ENCODE data around the gene LCN6.
A peak's percentile ranks its signal among the peaks of the same experiment; 100 is the strongest.

Gene LCN6

DNA sequence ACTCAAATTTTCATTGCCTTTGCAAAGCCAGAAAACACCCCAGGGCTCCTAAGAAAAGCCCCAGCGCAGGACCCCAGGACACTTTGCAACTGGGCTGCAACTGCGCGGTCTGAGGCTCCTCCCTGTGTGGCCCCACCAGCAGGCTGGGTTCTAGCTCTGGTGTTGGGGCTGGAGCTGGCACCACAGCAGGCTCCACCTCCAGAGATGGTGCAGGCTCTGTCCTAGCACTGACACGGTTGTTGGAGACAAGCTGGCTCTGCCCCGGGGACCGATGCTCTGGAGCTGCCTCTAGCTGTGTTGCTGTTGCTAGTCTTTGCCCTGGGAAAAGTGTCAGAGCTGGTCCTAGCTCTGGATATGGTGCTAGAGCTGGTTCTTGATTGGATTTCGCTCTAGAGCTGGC is 19.2 kb downstream of the LCN6 start:
- TF ChIP-seq, protein P1, sequence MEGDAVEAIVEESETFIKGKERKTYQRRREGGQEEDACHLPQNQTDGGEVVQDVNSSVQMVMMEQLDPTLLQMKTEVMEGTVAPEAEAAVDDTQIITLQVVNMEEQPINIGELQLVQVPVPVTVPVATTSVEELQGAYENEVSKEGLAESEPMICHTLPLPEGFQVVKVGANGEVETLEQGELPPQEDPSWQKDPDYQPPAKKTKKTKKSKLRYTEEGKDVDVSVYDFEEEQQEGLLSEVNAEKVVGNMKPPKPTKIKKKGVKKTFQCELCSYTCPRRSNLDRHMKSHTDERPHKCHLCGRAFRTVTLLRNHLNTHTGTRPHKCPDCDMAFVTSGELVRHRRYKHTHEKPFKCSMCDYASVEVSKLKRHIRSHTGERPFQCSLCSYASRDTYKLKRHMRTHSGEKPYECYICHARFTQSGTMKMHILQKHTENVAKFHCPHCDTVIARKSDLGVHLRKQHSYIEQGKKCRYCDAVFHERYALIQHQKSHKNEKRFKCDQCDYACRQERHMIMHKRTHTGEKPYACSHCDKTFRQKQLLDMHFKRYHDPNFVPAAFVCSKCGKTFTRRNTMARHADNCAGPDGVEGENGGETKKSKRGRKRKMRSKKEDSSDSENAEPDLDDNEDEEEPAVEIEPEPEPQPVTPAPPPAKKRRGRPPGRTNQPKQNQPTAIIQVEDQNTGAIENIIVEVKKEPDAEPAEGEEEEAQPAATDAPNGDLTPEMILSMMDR (conservative IDR thresholded peaks at IDR 0.05), result no peak
- H3K27ac ChIP-seq, result peak overlapping the region; percentile 92

DNA sequence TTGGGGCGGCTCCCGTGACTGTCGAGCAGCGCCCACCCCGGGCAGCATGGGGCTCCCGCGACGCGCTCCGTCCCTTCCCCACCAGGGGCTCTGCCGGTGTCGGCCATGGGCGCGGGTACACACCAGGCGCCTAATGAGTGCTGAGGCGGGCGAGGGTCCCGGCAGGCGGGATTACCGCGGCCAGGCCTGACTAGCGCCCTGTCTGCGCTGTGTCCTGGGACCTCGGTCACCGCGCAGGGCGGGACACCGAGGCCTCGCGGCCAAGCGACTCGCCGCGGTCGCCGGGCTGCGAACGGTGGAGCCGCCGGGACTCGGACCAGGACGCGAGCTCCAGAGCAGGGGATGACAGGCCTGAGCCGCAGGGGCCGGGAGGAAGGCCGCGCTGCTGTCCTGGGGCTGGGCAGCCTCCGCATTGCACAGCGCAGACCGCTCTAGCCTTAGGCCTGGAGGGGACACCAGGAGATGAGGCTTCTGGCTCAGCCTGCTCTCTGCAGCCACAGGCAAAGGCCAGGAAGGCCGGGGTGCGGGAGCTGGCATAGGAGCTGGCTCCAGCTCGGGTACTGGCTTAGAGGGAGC is 19.7 kb downstream of the LCN6 start:
- peak overlapping the region; percentile 92 for H3K27ac ChIP-seq
- TF ChIP-seq, protein P1 (conservative IDR thresholded peaks at IDR 0.05), result no peak

DNA sequence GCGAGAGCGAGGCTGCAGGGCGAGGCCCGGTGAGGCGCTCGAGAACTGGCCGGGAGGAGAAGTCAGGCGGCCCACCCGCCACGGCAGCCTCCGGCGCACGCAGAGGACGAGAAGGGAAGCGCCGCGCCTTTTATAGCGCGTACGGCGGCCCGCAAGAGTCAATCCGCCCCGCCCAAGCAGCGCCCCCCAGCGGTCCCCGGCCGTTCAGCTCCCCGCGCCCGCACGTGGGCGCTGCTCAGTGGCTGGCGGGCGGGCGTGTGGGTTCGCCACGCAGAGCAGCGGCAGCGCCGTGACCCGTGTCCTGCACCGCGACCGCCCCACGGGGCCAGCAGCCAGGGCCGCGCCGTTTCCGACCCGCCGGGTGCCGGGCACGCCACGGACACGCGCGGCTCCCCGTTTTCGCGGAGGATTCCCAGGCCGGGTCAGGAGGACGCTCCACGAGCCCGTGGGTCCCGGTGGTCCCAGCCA is 20.2 kb downstream of the LCN6 start:
- TF ChIP-seq, protein P1 (conservative IDR thresholded peaks at IDR 0.05), result peak; percentile 97
- peak overlapping the region; percentile 92 for H3K27ac ChIP-seq

DNA sequence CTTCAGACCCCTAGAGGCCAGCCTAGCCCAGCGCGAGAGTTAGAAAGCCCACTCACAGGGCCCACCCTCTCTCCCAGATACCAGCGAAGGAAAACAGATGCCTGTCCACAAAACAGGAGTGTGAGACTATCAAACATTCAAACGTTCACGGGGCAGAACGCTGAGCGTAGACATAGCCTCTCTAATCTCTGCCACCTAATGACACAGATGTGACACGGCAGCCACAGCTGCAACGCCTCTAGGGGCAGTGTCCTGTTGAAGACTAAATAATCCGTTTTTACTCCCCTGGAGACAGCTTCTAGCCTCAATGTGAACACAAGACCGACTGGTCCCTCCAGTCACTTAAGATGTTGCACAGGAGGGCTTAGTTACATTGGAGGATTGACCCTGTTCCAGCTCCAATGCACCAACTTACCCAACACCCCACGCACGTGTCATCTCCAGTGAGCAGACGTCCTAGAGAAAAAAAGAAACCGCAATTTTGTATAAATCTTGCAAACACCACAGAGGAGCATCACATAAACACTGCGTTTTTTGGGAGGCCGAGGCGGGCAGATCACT is 21.6 kb downstream of the LCN6 start:
- peak overlapping the region; percentile 92 for H3K27ac ChIP-seq

DNA sequence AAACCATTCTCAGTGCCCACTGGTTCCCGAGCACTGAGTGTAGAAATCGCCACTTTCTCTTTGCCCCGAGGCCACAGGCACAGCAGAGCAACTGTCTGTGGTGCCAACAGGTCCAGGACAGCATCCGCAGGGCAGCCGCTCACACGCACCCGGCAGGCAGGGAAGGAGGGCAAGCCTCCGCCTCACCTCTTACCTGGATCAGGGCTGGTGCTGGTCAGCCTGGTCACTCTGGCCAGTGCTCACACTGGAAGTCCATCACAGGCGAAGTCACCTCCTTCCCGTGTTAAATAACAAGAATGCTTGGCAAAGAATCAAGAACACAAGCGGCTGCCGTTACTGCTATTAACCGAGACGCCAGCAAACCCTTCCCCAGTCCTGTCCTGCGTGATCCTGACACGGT is 22.2 kb downstream of the LCN6 start:
- TF ChIP-seq, protein P1 (conservative IDR thresholded peaks at IDR 0.05), result no peak
- H3K27ac ChIP-seq, result peak overlapping the region; percentile 92

More for the DNA sequence above, 21.6 kb downstream of the LCN6 start:
- TF ChIP-seq, protein P1 (conservative IDR thresholded peaks at IDR 0.05), result peak; percentile 80

DNA sequence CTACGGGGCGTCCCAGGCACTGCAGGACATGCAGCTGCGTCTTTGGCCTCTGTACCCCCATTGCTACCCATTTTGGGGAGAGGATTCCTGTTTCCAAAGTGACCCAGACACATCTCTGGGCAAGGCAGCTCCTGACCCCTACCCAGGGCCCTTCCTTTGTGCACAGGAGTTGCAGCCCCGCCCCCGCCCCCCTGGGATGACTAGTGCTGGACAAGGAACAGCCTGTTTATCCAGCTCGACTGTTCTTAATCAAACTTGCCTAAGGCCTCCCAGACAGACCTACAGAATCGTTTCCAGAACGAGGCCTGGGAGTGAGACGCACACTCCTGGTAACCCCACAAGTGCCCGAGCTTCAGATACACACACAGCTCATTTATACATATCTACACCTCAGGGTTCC is 22.7 kb downstream of the LCN6 start:
- TF ChIP-seq, protein P1 (conservative IDR thresholded peaks at IDR 0.05), result no peak
- peak overlapping the region; percentile 92 for H3K27ac ChIP-seq

DNA sequence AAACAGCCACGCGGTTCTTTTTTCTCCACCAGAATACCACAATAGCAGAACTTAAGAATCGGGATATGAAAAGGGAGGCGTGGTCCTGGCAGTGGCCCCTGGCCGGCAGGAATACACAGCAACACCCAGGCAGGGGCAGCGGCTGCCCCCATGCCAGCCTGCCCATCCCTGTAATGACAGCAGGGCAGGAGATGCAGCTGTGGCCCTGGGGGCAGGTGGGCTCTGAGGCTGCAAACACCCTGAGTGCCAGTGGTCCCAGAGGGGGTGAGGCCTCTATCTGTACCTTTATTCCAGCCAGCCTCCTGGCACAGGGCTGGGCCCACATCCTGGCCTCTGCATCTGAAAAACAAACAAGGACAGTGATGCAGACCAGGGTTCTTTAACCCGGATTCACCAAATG is 23.6 kb downstream of the LCN6 start:
- TF ChIP-seq, protein P1 (conservative IDR thresholded peaks at IDR 0.05), result no peak
- H3K27ac ChIP-seq, result peak overlapping the region; percentile 92

Data from VCaP (cell line).